Esophagus squamous epithelium (tissue), 4 donors: ENCODE measurements around the gene MPEG1.

Source experiments
- CTCF ChIP-seq, 6 experiments: fragments of 450-650 bp in 4 of 6; fragments of 200-600 bp in 2 of 6; sonication (generic) in 2 of 6; IDR thresholded peaks; one replicate each; pipeline ENCODE4 v1.5.1; 2016 to 2019; ENCODE audit warnings: antibody characterized with exemption in 6 of 6, mild to moderate bottlenecking in 4 of 6, moderate library complexity in 4 of 6
- POLR2A ChIP-seq, 4 donors: fragments of 450-650 bp; IDR thresholded peaks; one replicate each; pipeline ENCODE4 v1.6.1; 2017; ENCODE audit warnings: antibody characterized with exemption in 4 of 4, mild to moderate bottlenecking in 4 of 4, moderate library complexity in 3 of 4

DNA sequence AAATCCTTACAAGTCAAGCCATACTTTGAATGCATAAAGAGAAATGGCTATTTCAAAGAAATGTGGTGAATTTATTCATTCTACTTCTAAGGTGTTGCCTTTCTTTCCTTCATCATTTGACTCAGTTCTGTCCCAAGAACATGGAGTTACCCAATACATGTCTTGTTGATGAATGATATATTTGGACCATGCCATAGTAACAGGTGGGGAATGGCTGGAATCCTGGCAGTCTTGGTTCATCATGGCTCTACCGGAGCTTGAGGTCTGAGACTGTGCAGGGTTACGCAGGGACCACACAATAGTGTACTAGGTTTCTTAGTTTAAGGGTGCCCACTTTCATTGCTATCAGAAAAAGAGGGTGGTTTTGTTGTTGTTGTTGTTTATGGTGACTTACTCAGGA is 40.3 kb upstream of the MPEG1 start:
- no peak for TF ChIP-seq CTCF (IDR thresholded peaks at IDR 0.05)
- TF ChIP-seq POLR2A (IDR thresholded peaks at IDR 0.05), result no peak
